HepG2 (cell line): Measurements from ENCODE around the gene NUBP2. TPM values are rescaled to one million over a fixed set of nuclear protein-coding genes. Genes with fewer than 3 reads are reported as not detected.

Source experiments
- ATAC-seq: fragments of 200-7000 bp; cut with Tn5 transposase; 3 replicates; pipeline ENCODE4 v1.9.1; 2020; ENCODE audit warnings: mild to moderate bottlenecking, moderate library complexity
- BruUV-seq: library from RNA; stranded (reverse); fragments of 400-500 nt; replicated peaks from 2 replicates; lab custom pipeline; 2021; lab: Mats Ljungman, UMichigan
- CTCF ChIA-PET: fragments of 300-600 bp; formaldehyde crosslinking; extraction: SDS; loops from one replicate; lab custom pipeline; 2021; ENCODE audit warnings: low total read pairs, inconsistent platforms, low intra/inter-chr PET ratio; lab: Yijun Ruan, JAX
- POLR2A ChIA-PET: fragments of 350-600 bp; sonication (Branson Sonifier 250); formaldehyde crosslinking; loops from one replicate; lab custom pipeline; 2020; ENCODE audit warnings: antibody characterized with exemption, inconsistent platforms; lab: Yijun Ruan, JAX
- DNase-seq: peaks from one replicate; pipeline ENCODE4 v3.0.0-alpha.2; 2015; ENCODE audit warnings: low spot score
- FAIRE-seq: peaks from 3 replicates; lab custom pipeline; 2011; peaks lifted over from hg19 to GRCh38; lab: Jason Lieb, UNC
- H2AFZ ChIP-seq: one replicate; pipeline ENCODE4 v1.6.1; 2011; ENCODE audit warnings: low read length, inconsistent platforms
- H3K27ac ChIP-seq: fragments of 300-600 bp; 3 replicates; pipeline ENCODE4 v1.8.0; 2011; ENCODE audit warnings: mixed run types, mild to moderate bottlenecking, mixed read lengths, low read length, inconsistent platforms; ENCODE audit not compliant: insufficient read depth; ENCODE audit errors: extremely low read length
- H3K27me3 ChIP-seq, 2 experiments: fragments of 200-600 bp in 1 of 2; 2 replicates in 1 of 2; 3 replicates in 1 of 2; pipeline versions ENCODE4 v1.6.0 to v1.8.0; 2011; ENCODE audit warnings: low read length in 2 of 2, mild to moderate bottlenecking in 2 of 2, moderate library complexity in 2 of 2, inconsistent platforms in 1 of 2; ENCODE audit not compliant: insufficient read depth in 2 of 2, control insufficient read depth in 1 of 2
- H3K36me3 ChIP-seq, 2 experiments: fragments of 200-600 bp in 1 of 2; replicated peaks in 1 of 2; 2 replicates in 1 of 2; 3 replicates in 1 of 2; pipeline versions ENCODE4 v1.5.1 to v1.8.0; 2011; ENCODE audit warnings: low read length in 2 of 2, inconsistent platforms in 1 of 2; ENCODE audit not compliant: insufficient read depth in 2 of 2, control insufficient read depth in 1 of 2
- H3K4me1 ChIP-seq: 2 replicates; pipeline ENCODE4 v1.5.1; 2012; ENCODE audit warnings: low read length, inconsistent platforms; ENCODE audit not compliant: insufficient read depth
- H3K4me2 ChIP-seq: 2 replicates; pipeline ENCODE4 v1.6.0; 2011; ENCODE audit warnings: low read depth, low read length, inconsistent platforms
- H3K4me3 ChIP-seq, 3 experiments: fragments of 200-600 bp in 1 of 3; sonication (generic), shearing (Covaris generic) in 1 of 3; replicated peaks in 1 of 3; 2 replicates each; pipeline ENCODE4 v1.5.1; 2011 to 2016; ENCODE audit warnings: low read length in 3 of 3, inconsistent platforms in 2 of 3, low read depth in 2 of 3, mild to moderate bottlenecking in 2 of 3, control low read depth in 1 of 3, mixed read lengths in 1 of 3; ENCODE audit not compliant: insufficient read depth in 1 of 3
- H3K79me2 ChIP-seq: one replicate; pipeline ENCODE4 v1.6.1; 2011; ENCODE audit warnings: low read length, inconsistent platforms; ENCODE audit not compliant: insufficient read depth
- H3K9ac ChIP-seq: 2 replicates; pipeline ENCODE4 v1.6.0; 2011; ENCODE audit warnings: mild to moderate bottlenecking, low read depth, low read length, inconsistent platforms; ENCODE audit not compliant: insufficient read depth
- H3K9me3 ChIP-seq: 2 replicates; pipeline ENCODE4 v1.5.1; 2012; ENCODE audit warnings: mild to moderate bottlenecking, low read length
- H4K20me1 ChIP-seq: 2 replicates; pipeline ENCODE4 v1.6.0; 2011; ENCODE audit warnings: inconsistent platforms, mild to moderate bottlenecking, low read length, moderate library complexity; ENCODE audit not compliant: insufficient read depth
- ARNT2 ChIP-seq: sonication (generic); formaldehyde crosslinking; IDR thresholded peaks from 2 replicates; pipeline ENCODE4 v1.8.0; 2022; ENCODE audit warnings: mild to moderate bottlenecking, low read depth, missing genetic modification reagents, moderate library complexity
- DZIP1 ChIP-seq: sonication (generic); formaldehyde crosslinking; IDR thresholded peaks from 2 replicates; pipeline ENCODE4 v1.5.0; 2020; ENCODE audit warnings: mild to moderate bottlenecking, missing genetic modification reagents
- EEA1 ChIP-seq: sonication (generic); formaldehyde crosslinking; IDR thresholded peaks from 2 replicates; pipeline ENCODE4 v1.5.1; 2020; ENCODE audit warnings: mild to moderate bottlenecking, missing genetic modification reagents, borderline replicate concordance
- RNF219 ChIP-seq: sonication (generic); formaldehyde crosslinking; IDR thresholded peaks from 2 replicates; pipeline ENCODE4 v1.5.0; 2020; ENCODE audit warnings: mild to moderate bottlenecking, missing genetic modification reagents
- SMYD3 ChIP-seq: sonication (generic); formaldehyde crosslinking; IDR thresholded peaks from 2 replicates; pipeline ENCODE4 v1.8.1; 2023; ENCODE audit warnings: mild to moderate bottlenecking, missing genetic modification reagents
- TAF15 ChIP-seq: fragments of 200-400 bp; formaldehyde crosslinking; IDR thresholded peaks from one replicate; pipeline ENCODE4 v1.6.1; 2018; ENCODE audit warnings: mild to moderate bottlenecking, low read depth, low read length; ENCODE audit not compliant: poor library complexity, severe bottlenecking
- UBTF ChIP-seq: sonication (generic); formaldehyde crosslinking; IDR thresholded peaks from 2 replicates; pipeline ENCODE4 v1.4.0; 2020; ENCODE audit warnings: mild to moderate bottlenecking, missing genetic modification reagents
- ZNF280D ChIP-seq: sonication (generic); formaldehyde crosslinking; IDR thresholded peaks from 2 replicates; pipeline ENCODE4 v1.5.1; 2020; ENCODE audit warnings: mild to moderate bottlenecking, missing genetic modification reagents
- ZNF503 ChIP-seq: sonication (generic); formaldehyde crosslinking; IDR thresholded peaks from 2 replicates; pipeline ENCODE4 v1.4.0; 2020; ENCODE audit warnings: missing genetic modification reagents
- ZNF792 ChIP-seq: IDR thresholded peaks from 2 replicates; pipeline ENCODE4 v1.6.1; 2016
- WGBS: methylation state at CpG from one replicate; pipeline ENCODE4 v1.1.6; 2017; ENCODE audit warnings: low lambda C conversion rate; 5-methylcytosine and 5-hydroxymethylcytosine counted together
- in situ Hi-C: cut with HindIII; loops from 2 replicates; pipeline ENCODE4 v1.10.0; 2017; ENCODE audit warnings: low pct_unique_long_range_greater_than_20kb; ENCODE audit not compliant: extremely low pct_ligation_motif_present
- intact Hi-C: fragments of 100-400 bp; cut with micrococcal nuclease; formaldehyde crosslinking; loops from one replicate; pipeline ENCODE4 v1.10.0; 2022; ENCODE audit not compliant: unreplicated experiment
- polyA plus RNA-seq, 8 experiments: library from polyadenylated mRNA; depleted of rRNA in 3 of 8; stranded (reverse) in 7 of 8; unstranded in 1 of 8; fragments of >200 nt; fragmentation: Illumina TruSeq in 4 of 8; extraction: Trizol in 4 of 8; gene quantifications; 2 replicates each; pipeline versions ENCODE4 v1.2.1 to v1.2.3, GENCODE V29; 2011 to 2016; ENCODE audit warnings: low read depth in 4 of 8, missing spikeins in 1 of 8, mixed read lengths in 1 of 8; ENCODE audit not compliant: insufficient read depth in 1 of 8
- total RNA-seq, 5 experiments: library from RNA; depleted of rRNA; stranded (reverse); fragments of >200 nt; fragmentation: Illumina TruSeq; extraction: Trizol; gene quantifications; 2 replicates each; pipeline ENCODE4 v1.2.3, GENCODE V29; 2016; ENCODE audit warnings: low read depth in 1 of 5

Gene NUBP2
- total and polyA plus RNA-seq, 2 of the 13 experiments (the other 11 are each of a cell fraction or from before 2014, with no cell fraction given): 25.7 to 61.5 TPM

- no peak for TF ChIP-seq ZNF503
- TF ChIP-seq SMYD3 (CRISPR knock-in tag): no peak
- no peak for TF ChIP-seq TAF15
- TF ChIP-seq ZNF280D (CRISPR knock-in tag): no peak
Measured at GRCh38 chr16:1807626-1808025, 24.9 kb downstream of the NUBP2 start (continued).

GRCh38 chr16:1808691-1809090 lies 25.9 kb downstream of the NUBP2 start:
- BruUV-seq: no TSS peak
- Histone ChIP-seq H3K4me2 (no peak overlapping the region), H2AFZ (no peak overlapping the region), H3K36me3 (peaks cover 11 to 26% of the 10 kb centered on the region in 2 experiments; a peak in 4 of 5 replicates), H3K4me1 (peaks cover 10% of the 10 kb centered on the region), H3K79me2 (no peaks in the 10 kb centered on the region), H3K9me3 (no peaks in the 10 kb centered on the region), H3K9ac (no peak overlapping the region), H4K20me1 (peaks cover 5% of the 10 kb centered on the region; the same call in 1 of the 2 replicates), H3K27me3 (no peaks in the 10 kb centered on the region), H3K4me3 (no peak overlapping the region), H3K27ac (no peak overlapping the region)
- intact Hi-C loops (no loop called here), in situ Hi-C loops (no loop called here)
- no peak for DNase-seq
- 75% methylated on average over 9 of the region's 18 CpGs for WGBS
- ChIA-PET CTCF (no interaction called here), POLR2A (no interaction called here)
- FAIRE-seq: no peak
- ATAC-seq: no peak
- no peak for TF ChIP-seq RNF219 (CRISPR knock-in tag)
- TF ChIP-seq DZIP1: no peak
- no peak for TF ChIP-seq UBTF (CRISPR knock-in tag)
- TF ChIP-seq ZNF792 (CRISPR knock-in tag): no peak
- TF ChIP-seq EEA1 (CRISPR knock-in tag): no peak
- no peak for TF ChIP-seq ARNT2 (CRISPR knock-in tag)
